GM21786 (cell line): ENCODE results near the gene DLGAP1.

ENCODE experiments used
- ATAC-seq: cut with Tn5 transposase; IDR thresholded peaks from one replicate; pipeline ENCODE4 v1.9.1; 2021; ENCODE audit not compliant: unreplicated experiment

The DLGAP1 gene

GRCh38 chr18:3907955-3908354 lies 547.2 kb downstream of the DLGAP1 start:
- no peak for ATAC-seq

- ATAC-seq = no peak
These were observed 548.9 kb downstream of the DLGAP1 start for GRCh38 chr18:3906116-3906750.

- no peak for ATAC-seq
These were observed 551.8 kb downstream of the DLGAP1 start for GRCh38 chr18:3903337-3903736.

- ATAC-seq = no peak
These were observed 552.4 kb downstream of the DLGAP1 start for GRCh38 chr18:3902676-3903075.

- no peak for ATAC-seq
These were observed 553.3 kb downstream of the DLGAP1 start for GRCh38 chr18:3901811-3902210.

- no peak for ATAC-seq
These were observed 554.1 kb downstream of the DLGAP1 start for GRCh38 chr18:3901042-3901441.

GRCh38 chr18:3900327-3900726 lies 554.8 kb downstream of the DLGAP1 start:
- ATAC-seq = no peak

GRCh38 chr18:3898861-3899613 lies 556.1 kb downstream of the DLGAP1 start:
- no peak for ATAC-seq

- no peak for ATAC-seq
These were observed 563.0 kb downstream of the DLGAP1 start for GRCh38 chr18:3892152-3892551.

GRCh38 chr18:3891245-3891644 lies 563.9 kb downstream of the DLGAP1 start:
- ATAC-seq = no peak

- ATAC-seq = no peak
These were observed 565.3 kb downstream of the DLGAP1 start for GRCh38 chr18:3889803-3890202.

- ATAC-seq = no peak
These were observed 566.0 kb downstream of the DLGAP1 start for GRCh38 chr18:3889121-3889520.

GRCh38 chr18:3886575-3887322 lies 568.4 kb downstream of the DLGAP1 start:
- no peak for ATAC-seq

GRCh38 chr18:3885209-3885792 lies 569.8 kb downstream of the DLGAP1 start:
- ATAC-seq = no peak

- ATAC-seq = no peak
These were observed 575.3 kb downstream of the DLGAP1 start for GRCh38 chr18:3879836-3880120.

GRCh38 chr18:3879114-3879835 lies 575.8 kb downstream of the DLGAP1 start:
- ATAC-seq = no peak

- no peak for ATAC-seq
These were observed 576.7 kb downstream of the DLGAP1 start for GRCh38 chr18:3878401-3878800.

- ATAC-seq = no peak
These were observed 577.4 kb downstream of the DLGAP1 start for GRCh38 chr18:3877678-3878077.

GRCh38 chr18:3875961-3876360 lies 579.1 kb downstream of the DLGAP1 start:
- ATAC-seq = no peak

GRCh38 chr18:3875376-3875775 lies 579.7 kb downstream of the DLGAP1 start:
- no peak for ATAC-seq

- no peak for ATAC-seq
These were observed 580.5 kb downstream of the DLGAP1 start for GRCh38 chr18:3874581-3874980.
